H9 (cell line): Measurements from ENCODE around the gene GAS2. TPM values are rescaled to one million over a fixed set of nuclear protein-coding genes. Genes with fewer than 3 reads are reported as not detected.
A peak's percentile ranks its signal among the peaks of the same experiment; 100 is the strongest.

Experiments used
- DNase-seq: peaks from one replicate; pipeline ENCODE4 v3.0.0-alpha.2; 2017
- H2AFZ ChIP-seq: one replicate; pipeline ENCODE4 v1.6.1; 2013; ENCODE audit warnings: mild to moderate bottlenecking, low read length, control low read depth, moderate library complexity
- H2AK5ac ChIP-seq: 2 replicates; pipeline ENCODE4 v1.6.1; 2013; ENCODE audit warnings: low read length, control low read depth, mixed read lengths; ENCODE audit not compliant: insufficient read length
- H2BK120ac ChIP-seq: one replicate; pipeline ENCODE4 v1.6.1; 2013; ENCODE audit warnings: low read depth, mild to moderate bottlenecking, low read length, control low read depth, inconsistent platforms; ENCODE audit not compliant: poor library complexity, severe bottlenecking
- H2BK12ac ChIP-seq: 2 replicates; pipeline ENCODE4 v1.6.1; 2013; ENCODE audit warnings: low read length, control low read depth, mixed read lengths, low read depth; ENCODE audit not compliant: insufficient read length
- H2BK15ac ChIP-seq: 2 replicates; pipeline ENCODE4 v1.6.1; 2013; ENCODE audit warnings: low read depth, low read length, control low read depth
- H2BK20ac ChIP-seq: one replicate; pipeline ENCODE4 v1.6.1; 2013; ENCODE audit warnings: low read depth, mild to moderate bottlenecking, low read length, control low read depth, inconsistent platforms; ENCODE audit not compliant: poor library complexity, severe bottlenecking
- H2BK5ac ChIP-seq: 2 replicates; pipeline ENCODE4 v1.6.1; 2013; ENCODE audit warnings: low read length, control low read depth, mixed read lengths; ENCODE audit not compliant: insufficient read length
- H3K14ac ChIP-seq: 2 replicates; pipeline ENCODE4 v1.6.1; 2013; ENCODE audit warnings: low read length, control low read depth; ENCODE audit not compliant: insufficient read depth
- H3K18ac ChIP-seq: 2 replicates; pipeline ENCODE4 v1.6.1; 2013; ENCODE audit warnings: low read depth, mild to moderate bottlenecking, mixed read lengths, low read length, control low read depth; ENCODE audit not compliant: insufficient read length
- H3K23ac ChIP-seq: 2 replicates; pipeline ENCODE4 v1.6.1; 2013; ENCODE audit warnings: low read length, control low read depth, mixed read lengths, low read depth; ENCODE audit not compliant: insufficient read length
- H3K23me2 ChIP-seq: 2 replicates; pipeline ENCODE4 v1.6.1; 2013; ENCODE audit warnings: low read depth, mild to moderate bottlenecking, mixed read lengths, low read length, control low read depth; ENCODE audit not compliant: insufficient read length, poor library complexity, severe bottlenecking
- H3K27ac ChIP-seq: 2 replicates; pipeline ENCODE4 v1.5.1; 2013; ENCODE audit warnings: low read length, control low read depth, mixed read lengths, low read depth; ENCODE audit not compliant: insufficient read length
- H3K27me3 ChIP-seq: 2 replicates; pipeline ENCODE4 v1.6.1; 2013; ENCODE audit warnings: low read length, control low read depth, inconsistent platforms; ENCODE audit not compliant: insufficient read depth
- H3K4ac ChIP-seq: 2 replicates; pipeline ENCODE4 v1.6.1; 2013; ENCODE audit warnings: low read depth, mild to moderate bottlenecking, control low read depth, inconsistent platforms, low read length, moderate library complexity
- H3K4me1 ChIP-seq: 2 replicates; pipeline ENCODE4 v1.6.1; 2013; ENCODE audit warnings: low read length, control low read depth, inconsistent platforms; ENCODE audit not compliant: insufficient read depth
- H3K4me2 ChIP-seq: 2 replicates; pipeline ENCODE4 v1.6.1; 2013; ENCODE audit warnings: low read length, control low read depth, mixed read lengths; ENCODE audit not compliant: insufficient read length, insufficient read depth
- H3K56ac ChIP-seq: 2 replicates; pipeline ENCODE4 v1.6.1; 2013; ENCODE audit warnings: low read depth, mild to moderate bottlenecking, mixed read lengths, low read length, control low read depth; ENCODE audit not compliant: insufficient read length
- H3K79me1 ChIP-seq: 2 replicates; pipeline ENCODE4 v1.6.1; 2013; ENCODE audit warnings: low read depth, mild to moderate bottlenecking, moderate library complexity, low read length, control low read depth, inconsistent platforms; ENCODE audit not compliant: insufficient read depth, poor library complexity, severe bottlenecking
- H3K79me2 ChIP-seq: 2 replicates; pipeline ENCODE4 v1.6.1; 2013; ENCODE audit warnings: low read length, control low read depth, inconsistent platforms; ENCODE audit not compliant: insufficient read depth
- H3K9ac ChIP-seq: 2 replicates; pipeline ENCODE4 v1.6.1; 2013; ENCODE audit warnings: low read length, control low read depth, mixed read lengths; ENCODE audit not compliant: insufficient read length; ENCODE audit errors: extremely low read depth
- H3K9me3 ChIP-seq: one replicate; pipeline ENCODE4 v1.6.1; 2013; ENCODE audit warnings: low read depth, low read length, inconsistent platforms; ENCODE audit not compliant: control insufficient read depth
- H3T11ph ChIP-seq: one replicate; pipeline ENCODE4 v1.6.1; 2013; ENCODE audit warnings: mild to moderate bottlenecking, low read length, control low read depth, inconsistent platforms
- H4K20me1 ChIP-seq: one replicate; pipeline ENCODE4 v1.6.1; 2013; ENCODE audit not compliant: control insufficient read depth, insufficient read length, insufficient read depth
- H4K5ac ChIP-seq: 2 replicates; pipeline ENCODE4 v1.6.1; 2013; ENCODE audit warnings: low read depth, mild to moderate bottlenecking, mixed read lengths, low read length, control low read depth; ENCODE audit not compliant: insufficient read length
- H4K8ac ChIP-seq: replicated peaks from 2 replicates; pipeline ENCODE4 v1.6.1; 2013; ENCODE audit warnings: low read length, control low read depth, mixed read lengths, low read depth; ENCODE audit not compliant: insufficient read length
- H4K91ac ChIP-seq: 2 replicates; pipeline ENCODE4 v1.6.1; 2013; ENCODE audit warnings: low read depth, mild to moderate bottlenecking, moderate library complexity, mixed read lengths, low read length, control low read depth; ENCODE audit not compliant: insufficient read length
- H3K27ac Mint-ChIP-seq, 3 experiments: 2 replicates in 2 of 3; 3 replicates in 1 of 3; pipeline ENCODE4 v1.8.0; 2020 to 2021; ENCODE audit warnings: mixed read lengths in 3 of 3, mild to moderate bottlenecking in 1 of 3, moderate library complexity in 1 of 3
- H3K27me3 Mint-ChIP-seq: 2 replicates; pipeline ENCODE4 v1.8.0; 2021; ENCODE audit warnings: low read depth, mild to moderate bottlenecking, moderate library complexity, mixed read lengths
- H3K36me3 Mint-ChIP-seq, 3 experiments: 2 replicates in 2 of 3; 3 replicates in 1 of 3; pipeline ENCODE4 v1.8.0; 2020 to 2021; ENCODE audit warnings: low read depth in 3 of 3, mixed read lengths in 3 of 3; ENCODE audit not compliant: insufficient read depth in 1 of 3
- H3K4me1 Mint-ChIP-seq, 2 experiments: 2 replicates each; pipeline ENCODE4 v1.8.0; 2020; ENCODE audit warnings: mixed read lengths in 2 of 2
- H3K4me3 Mint-ChIP-seq, 2 experiments: 2 replicates in 1 of 2; 3 replicates in 1 of 2; pipeline ENCODE4 v1.8.0; 2020 to 2021; ENCODE audit warnings: mild to moderate bottlenecking in 2 of 2, mixed read lengths in 2 of 2, moderate library complexity in 1 of 2
- H3K9me3 Mint-ChIP-seq, 2 experiments: 2 replicates in 1 of 2; 3 replicates in 1 of 2; pipeline ENCODE4 v1.8.0; 2020; ENCODE audit warnings: mild to moderate bottlenecking in 2 of 2, mixed read lengths in 2 of 2, moderate library complexity in 1 of 2
- total RNA-seq: library from RNA; stranded (reverse); gene quantifications from 2 replicates; pipeline ENCODE4 v1.2.1, GENCODE V29; 2021
- TF ChIP-seq, protein P1 (sequence below): fragments of 200-600 bp; sonication (generic); conservative IDR thresholded peaks from 3 replicates; pipeline ENCODE4 v1.8.0; 2021; ENCODE audit warnings: antibody characterized with exemption, mild to moderate bottlenecking

Gene GAS2
- total RNA-seq, 1 experiment from 2014 or later: 1.7 TPM

DNA sequence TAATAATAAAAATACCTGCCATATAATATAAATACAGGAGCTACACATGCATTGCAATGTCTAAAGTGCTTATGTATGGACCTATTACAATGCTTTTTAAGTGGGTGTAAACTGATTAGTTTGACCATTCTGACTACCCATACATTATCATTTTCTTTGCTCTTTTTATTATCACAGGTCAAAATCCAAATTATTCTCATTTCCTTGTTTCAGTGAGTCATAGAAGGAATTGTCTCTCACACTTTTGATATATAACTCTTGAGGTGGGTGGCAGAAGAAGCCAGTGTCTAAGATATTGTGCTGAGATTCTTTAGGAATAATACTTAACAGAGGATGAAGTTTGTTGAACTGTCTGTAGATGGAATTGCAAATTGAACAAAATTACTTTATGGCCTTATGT lies 35.6 kb downstream of the GAS2 start:
- H3K18ac ChIP-seq: no peak overlapping the region
- no peak overlapping the region for H2BK12ac ChIP-seq
- H2AK5ac ChIP-seq: no peak overlapping the region
- no peaks in the 10 kb centered on the region for H3K79me1 ChIP-seq
- H3K23ac ChIP-seq: no peak overlapping the region
- no peaks in the 10 kb centered on the region for H4K20me1 ChIP-seq
- Mint-ChIP-seq H3K27me3 (no peaks in the 10 kb centered on the region), H3K4me1 (peaks cover 6% of the 10 kb centered on the region in 2 experiments; a peak in 3 of 4 replicates), H3K9me3 (no peaks in the 10 kb centered on the region), H3K27ac (0 out of 7 replicates have a peak overlapping the region, but pooled peaks of 1 of the 3 experiments have one; percentile 8), H3K4me3 (no peak overlapping the region), H3K36me3 (no peaks in the 10 kb centered on the region)
- no peak overlapping the region for H4K91ac ChIP-seq
- no peak overlapping the region for H3K4me2 ChIP-seq
- DNase-seq: no peak
- H4K5ac ChIP-seq: no peak overlapping the region
- H2BK5ac ChIP-seq: no peak overlapping the region
- no peak overlapping the region for H3K56ac ChIP-seq
- H2BK120ac ChIP-seq: no peak overlapping the region
- TF ChIP-seq, protein P1, sequence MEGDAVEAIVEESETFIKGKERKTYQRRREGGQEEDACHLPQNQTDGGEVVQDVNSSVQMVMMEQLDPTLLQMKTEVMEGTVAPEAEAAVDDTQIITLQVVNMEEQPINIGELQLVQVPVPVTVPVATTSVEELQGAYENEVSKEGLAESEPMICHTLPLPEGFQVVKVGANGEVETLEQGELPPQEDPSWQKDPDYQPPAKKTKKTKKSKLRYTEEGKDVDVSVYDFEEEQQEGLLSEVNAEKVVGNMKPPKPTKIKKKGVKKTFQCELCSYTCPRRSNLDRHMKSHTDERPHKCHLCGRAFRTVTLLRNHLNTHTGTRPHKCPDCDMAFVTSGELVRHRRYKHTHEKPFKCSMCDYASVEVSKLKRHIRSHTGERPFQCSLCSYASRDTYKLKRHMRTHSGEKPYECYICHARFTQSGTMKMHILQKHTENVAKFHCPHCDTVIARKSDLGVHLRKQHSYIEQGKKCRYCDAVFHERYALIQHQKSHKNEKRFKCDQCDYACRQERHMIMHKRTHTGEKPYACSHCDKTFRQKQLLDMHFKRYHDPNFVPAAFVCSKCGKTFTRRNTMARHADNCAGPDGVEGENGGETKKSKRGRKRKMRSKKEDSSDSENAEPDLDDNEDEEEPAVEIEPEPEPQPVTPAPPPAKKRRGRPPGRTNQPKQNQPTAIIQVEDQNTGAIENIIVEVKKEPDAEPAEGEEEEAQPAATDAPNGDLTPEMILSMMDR: no peak
- no peak overlapping the region for H2AFZ ChIP-seq
- no peaks in the 10 kb centered on the region for H3K23me2 ChIP-seq
- H3K4ac ChIP-seq: no peak overlapping the region
- H2BK20ac ChIP-seq: no peak overlapping the region
- no peak overlapping the region for H3K9ac ChIP-seq
- H2BK15ac ChIP-seq: no peak overlapping the region
- no peaks in the 10 kb centered on the region for H3K27me3 ChIP-seq
- no peak overlapping the region for H3K27ac ChIP-seq
- no peak overlapping the region for H4K8ac ChIP-seq
- H3K14ac ChIP-seq: no peak overlapping the region
- H3T11ph ChIP-seq: no peak overlapping the region
- no peaks in the 10 kb centered on the region for H3K9me3 ChIP-seq
- H3K4me1 ChIP-seq: no peaks in the 10 kb centered on the region
- no peaks in the 10 kb centered on the region for H3K79me2 ChIP-seq
